ENCODE results near the gene PHACTR4. TPM values are rescaled to one million over a fixed set of nuclear protein-coding genes. Genes with fewer than 3 reads are reported as not detected.
"Not testable (repeated sequence)": the region's sequence is repeated elsewhere in the genome, so short reads cannot be mapped to it uniquely, and the experiment has no call there.

The PHACTR4 gene
- polyA plus RNA-seq, 4 donors: 61.5 to 89.8 (median 85.0) TPM

GRCh38 chr1:28518745-28519341, 149.3 kb downstream of the PHACTR4 start:
- no peak for DNase-seq (ENCODE audit: low read depth in 4 of 4, low spot score in 2 of 4)

DNA sequence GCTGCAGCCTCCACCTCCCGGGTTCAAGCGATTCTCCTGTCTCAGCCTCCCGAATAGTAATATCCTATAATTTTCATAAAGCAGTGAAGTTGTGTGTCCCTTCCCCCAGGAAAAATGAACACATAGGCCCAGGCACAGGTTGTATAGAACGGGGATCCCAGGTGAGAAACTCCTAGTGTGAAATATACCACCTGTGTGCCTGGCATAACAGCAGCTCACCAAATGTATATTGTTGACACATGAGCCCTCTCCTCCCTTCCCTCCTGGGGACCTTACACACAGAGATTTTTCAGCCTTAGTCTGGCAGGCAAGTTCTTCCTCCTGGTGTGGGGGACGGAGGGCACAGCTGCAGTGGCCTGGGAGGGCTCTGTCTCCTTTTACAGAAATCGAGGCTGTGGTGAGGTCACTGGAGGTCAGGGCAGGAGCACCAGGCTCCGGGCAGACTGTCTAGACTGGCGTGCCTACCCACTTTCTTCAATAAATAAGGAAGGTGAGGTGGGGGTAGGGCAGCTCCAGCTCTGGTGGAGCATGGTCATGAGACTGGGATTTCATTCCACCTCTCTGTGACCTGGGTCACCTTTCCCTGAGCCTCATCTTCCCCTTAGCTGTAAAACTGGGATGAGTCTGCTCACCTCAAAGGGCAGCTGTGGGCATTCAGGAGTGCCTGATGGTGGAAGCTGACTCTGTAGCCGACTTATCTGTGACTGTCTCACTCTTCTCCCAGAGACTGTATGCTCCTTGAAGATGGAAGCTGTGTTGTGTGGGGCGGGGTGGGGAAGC, 150.6 kb downstream of the PHACTR4 start:
- DNase-seq (ENCODE audit: low read depth in 4 of 4, low spot score in 2 of 4): no peak

GRCh38 chr1:28520796-28521195, 151.3 kb downstream of the PHACTR4 start:
- not testable (repeated sequence) for DNase-seq (ENCODE audit: low read depth in 4 of 4, low spot score in 2 of 4)

GRCh38 chr1:28521502-28522164, 152.1 kb downstream of the PHACTR4 start:
- DNase-seq (ENCODE audit: low read depth in 4 of 4, low spot score in 2 of 4): no peak

DNA sequence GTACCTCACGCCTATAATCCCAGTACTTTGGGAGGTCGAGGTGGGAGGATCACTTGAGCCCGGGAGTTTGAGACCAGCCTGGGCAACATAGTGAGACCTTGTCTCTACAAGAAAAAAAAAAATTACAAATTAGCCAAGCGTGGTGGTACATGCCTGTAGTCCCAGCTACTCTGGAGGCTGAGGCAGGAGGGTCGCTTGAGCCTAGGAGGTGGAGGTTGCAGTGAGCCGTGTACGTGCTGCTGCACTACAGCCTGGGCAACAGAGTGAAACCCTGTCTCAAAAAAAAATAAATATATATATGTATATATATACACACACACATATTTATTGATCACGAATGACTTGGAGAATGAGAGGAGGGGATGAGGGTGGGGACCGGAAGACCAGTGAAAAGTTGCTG, 153.0 kb downstream of the PHACTR4 start:
- DNase-seq (ENCODE audit: low read depth in 4 of 4, low spot score in 2 of 4): not testable (repeated sequence)

DNA sequence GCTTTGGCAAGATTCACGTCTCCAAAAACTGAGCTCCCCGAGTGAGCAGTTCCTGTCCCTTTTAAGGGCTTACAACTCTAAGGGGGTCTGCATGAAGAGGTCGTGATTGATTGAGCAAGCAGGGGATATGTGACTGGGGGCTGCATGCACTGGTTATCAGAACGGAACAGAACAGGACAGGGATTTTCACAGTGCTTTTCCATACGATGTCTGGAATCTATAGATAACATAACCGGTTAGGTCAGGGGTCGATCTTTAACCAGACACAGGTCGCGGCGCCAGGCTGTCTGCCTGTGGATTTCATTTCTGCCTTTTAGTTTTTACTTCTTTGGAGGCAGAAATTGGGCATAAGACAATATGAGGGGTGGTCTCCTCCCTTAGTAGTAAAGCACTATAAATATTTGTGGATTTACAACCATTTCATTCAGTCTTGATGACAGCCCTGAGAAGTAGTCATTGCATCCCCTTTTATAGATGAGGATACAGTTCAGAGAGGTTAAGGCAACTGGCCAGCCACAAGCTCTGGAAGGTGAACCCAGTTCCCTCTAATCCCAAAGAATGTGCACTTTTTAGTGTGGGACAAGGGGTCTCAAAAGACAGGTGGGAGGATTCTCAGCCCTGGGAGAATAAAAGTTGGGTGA, 155.6 kb downstream of the PHACTR4 start:
- DNase-seq (ENCODE audit: low read depth in 4 of 4, low spot score in 2 of 4): not testable (repeated sequence)

- DNase-seq (ENCODE audit: low read depth in 4 of 4, low spot score in 2 of 4): no peak
Observed at GRCh38 chr1:28526886-28527285, 157.3 kb downstream of the PHACTR4 start.

GRCh38 chr1:28530456-28530855, 160.9 kb downstream of the PHACTR4 start:
- no peak for DNase-seq (ENCODE audit: low read depth in 4 of 4, low spot score in 2 of 4)

DNA sequence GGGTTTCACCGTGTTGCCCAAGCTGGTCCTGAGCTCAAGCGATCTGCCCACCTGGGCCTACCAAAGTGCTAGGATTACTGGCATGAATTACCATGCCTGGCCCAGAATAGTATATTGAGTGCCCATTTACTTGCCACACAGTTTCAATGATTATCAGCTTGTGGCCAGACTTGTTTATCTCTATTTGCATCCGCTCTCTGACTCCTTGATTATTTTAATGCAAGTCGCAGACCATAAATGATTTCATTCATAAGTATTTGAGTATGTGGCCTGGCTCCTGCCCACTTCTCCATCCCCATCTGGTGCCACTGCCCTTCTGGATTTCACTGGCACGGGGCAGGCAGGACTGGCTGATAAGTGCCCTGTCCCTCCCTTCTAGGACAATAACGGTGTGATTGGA, 165.1 kb downstream of the PHACTR4 start:
- no peak for DNase-seq (ENCODE audit: low read depth in 4 of 4, low spot score in 2 of 4)

DNA sequence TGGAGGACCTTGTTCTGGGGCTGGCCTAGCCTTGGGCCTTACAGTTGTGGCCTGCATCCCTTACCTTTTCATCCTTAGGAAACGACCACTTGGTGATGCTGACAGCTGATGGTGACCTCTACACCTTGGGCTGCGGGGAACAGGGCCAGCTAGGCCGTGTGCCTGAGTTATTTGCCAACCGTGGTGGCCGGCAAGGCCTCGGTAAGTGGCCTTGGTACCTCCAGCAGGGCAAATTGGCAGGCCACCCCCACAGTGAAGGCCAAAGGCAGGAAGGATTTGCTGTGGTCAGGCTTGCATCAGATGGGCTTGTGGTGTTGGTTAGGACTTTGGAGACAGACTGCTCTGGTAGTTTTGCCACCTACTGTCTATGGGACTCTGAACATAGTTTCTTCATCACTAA, 165.6 kb downstream of the PHACTR4 start:
- DNase-seq (ENCODE audit: low read depth in 4 of 4, low spot score in 2 of 4): no peak

DNA sequence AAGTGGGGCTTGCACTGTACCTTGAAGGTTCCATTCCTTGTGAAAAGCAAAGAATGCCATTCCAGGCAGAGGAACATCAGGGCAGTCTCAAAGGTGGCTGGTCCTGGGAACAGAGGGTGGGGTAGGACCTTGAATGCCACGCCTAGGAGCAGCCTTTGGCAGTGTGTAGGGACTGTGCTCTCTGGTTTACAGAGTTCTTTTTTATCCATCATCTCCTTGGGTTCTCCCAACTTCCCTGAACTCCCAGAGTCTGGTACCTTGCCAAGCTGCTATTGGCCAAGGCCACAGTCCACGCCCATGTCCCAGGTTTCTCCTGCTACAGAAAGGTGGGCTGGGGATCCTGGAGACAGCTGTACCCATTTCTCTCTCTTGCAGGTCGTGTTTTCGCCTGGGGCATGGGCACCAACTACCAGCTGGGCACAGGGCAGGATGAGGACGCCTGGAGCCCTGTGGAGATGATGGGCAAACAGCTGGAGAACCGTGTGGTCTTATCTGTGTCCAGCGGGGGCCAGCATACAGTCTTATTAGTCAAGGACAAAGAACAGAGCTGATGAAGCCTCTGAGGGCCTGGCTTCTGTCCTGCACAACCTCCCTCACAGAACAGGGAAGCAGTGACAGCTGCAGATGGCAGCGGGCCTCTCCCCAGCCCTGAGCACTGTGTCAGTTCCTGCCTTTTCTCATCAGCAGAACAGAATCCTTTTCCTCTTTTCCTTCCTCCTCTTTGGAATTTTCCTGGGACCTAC, 168.1 kb downstream of the PHACTR4 start:
- DNase-seq (ENCODE audit: low read depth in 4 of 4, low spot score in 2 of 4): no peak

GRCh38 chr1:28538286-28538685, 168.7 kb downstream of the PHACTR4 start:
- DNase-seq (ENCODE audit: low read depth in 4 of 4, low spot score in 2 of 4): no peak

DNA sequence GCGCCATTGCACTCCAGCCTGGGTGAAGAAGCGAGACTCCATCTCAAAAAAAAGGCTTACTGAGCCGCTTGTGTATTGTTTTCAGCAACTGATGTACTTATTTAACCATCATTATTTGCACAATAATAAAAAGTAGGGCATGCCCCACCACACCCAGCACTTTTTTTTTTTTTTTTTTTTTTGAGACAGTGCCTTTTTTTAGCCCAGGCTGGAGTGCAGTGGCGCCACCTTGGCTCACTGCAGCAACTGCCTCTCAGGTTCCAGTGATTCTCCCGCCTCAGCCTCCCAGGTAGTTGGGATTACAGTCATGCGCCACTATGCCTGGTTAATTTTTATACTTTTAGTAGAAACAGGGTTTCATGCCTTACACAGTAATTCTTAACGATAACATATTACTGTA, 171.1 kb downstream of the PHACTR4 start:
- no peak for DNase-seq (ENCODE audit: low read depth in 4 of 4, low spot score in 2 of 4)

DNA sequence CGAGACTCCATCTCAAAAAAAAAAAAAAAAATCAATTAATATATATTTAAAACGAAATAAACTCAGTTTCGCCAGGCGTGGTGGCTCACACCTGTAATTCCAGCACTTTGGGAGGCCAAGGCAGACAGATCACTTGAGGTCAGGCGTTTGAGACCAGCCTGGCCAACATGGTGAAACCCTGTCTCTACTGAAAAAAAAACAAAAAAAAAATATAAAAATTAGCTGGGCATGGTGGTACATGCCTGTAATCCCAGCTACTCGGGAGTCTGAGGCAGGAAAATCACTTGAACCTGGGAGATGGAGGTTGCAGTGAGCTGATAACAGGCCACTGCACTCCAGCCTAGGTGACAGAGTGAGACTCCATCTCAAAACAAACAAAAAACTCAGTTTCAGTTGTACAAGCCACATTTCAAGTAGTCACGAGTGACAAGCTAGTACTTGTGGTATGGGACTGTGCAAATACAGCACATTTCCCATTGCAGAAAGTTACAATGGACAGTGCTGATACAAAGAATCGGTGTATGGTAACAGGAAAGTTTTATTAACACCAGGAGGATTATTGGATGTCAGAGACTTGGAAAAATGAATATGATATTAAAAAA, 172.0 kb downstream of the PHACTR4 start:
- DNase-seq (ENCODE audit: low read depth in 4 of 4, low spot score in 2 of 4): not testable (repeated sequence)

DNA sequence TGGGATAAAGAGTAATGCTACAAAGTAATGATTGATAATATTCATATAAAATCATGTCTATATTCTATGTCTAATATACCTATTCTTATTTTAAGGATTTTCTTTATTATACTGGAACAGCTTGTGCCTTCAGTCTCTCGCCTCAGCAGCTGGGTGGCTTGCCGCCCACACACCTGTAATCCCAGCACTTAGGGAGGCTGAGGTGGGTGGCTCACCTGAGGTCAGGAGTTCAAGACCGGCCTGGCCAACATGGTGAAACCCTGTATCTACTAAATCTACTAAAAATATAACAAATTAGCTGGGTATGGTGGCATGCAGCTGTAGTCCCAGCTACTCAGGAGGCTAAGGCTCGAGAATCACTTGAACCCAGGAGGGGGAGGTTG, 175.7 kb downstream of the PHACTR4 start:
- no peak for DNase-seq (ENCODE audit: low read depth in 4 of 4, low spot score in 2 of 4)

DNA sequence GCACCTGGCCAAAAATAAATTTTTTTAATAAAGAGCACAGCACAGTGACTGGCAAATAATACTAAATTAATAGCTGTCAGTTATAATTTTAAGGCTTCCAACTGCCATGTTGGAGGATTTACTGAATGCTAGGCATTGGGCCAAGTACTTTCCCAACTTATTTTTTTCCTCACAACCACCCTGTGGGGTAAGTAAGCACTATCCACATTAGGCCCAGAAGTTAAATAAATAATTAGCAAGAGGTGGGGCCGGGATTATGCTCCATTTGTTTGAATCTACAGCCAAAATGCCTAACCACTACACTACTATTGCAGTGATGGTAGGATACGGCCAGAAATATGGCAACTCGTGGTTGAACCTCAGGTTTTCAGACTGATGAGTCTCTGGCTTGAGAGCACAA, 178.8 kb downstream of the PHACTR4 start:
- no peak for DNase-seq (ENCODE audit: low read depth in 4 of 4, low spot score in 2 of 4)
